Measurements from ENCODE around the gene STK39.

STK39 gene

DNA sequence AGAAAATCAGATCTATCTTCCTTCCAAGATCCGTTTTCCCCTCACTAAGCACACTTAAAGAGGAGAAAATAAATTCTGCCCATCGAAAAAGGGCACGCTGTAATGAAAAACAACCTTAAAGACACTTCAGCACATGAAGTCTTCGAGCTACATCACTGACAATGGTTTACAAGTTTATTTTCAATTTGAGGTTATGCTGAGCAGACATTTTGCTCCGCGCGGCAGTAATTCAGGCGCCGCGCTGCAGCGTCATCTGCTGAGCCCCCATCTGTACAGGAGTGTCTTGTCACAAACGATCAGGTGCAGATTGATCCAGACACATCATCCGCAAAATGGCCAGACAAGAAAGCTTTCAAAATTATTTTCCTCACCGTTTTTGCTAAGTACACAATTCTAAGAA lies 341.7 kb downstream of the STK39 start:
- no peak for TF ChIP-seq GATA3 (IDR thresholded peaks at IDR 0.05; ENCODE audit: low read depth, low read length)
- TF ChIP-seq GATA2 (IDR thresholded peaks at IDR 0.05; ENCODE audit: low read depth, low read length) = no peak

Measured in SH-SY5Y (cell line).